NCI-H748 treated with DMSO at 0.1 percent for 48 hours (cell line): ENCODE measurements around the gene NOSTRIN.
"Not testable (repeated sequence)": the region's sequence is repeated elsewhere in the genome, so short reads cannot be mapped to it uniquely, and the experiment has no call there.

Experiments
- DNase-seq: peaks from one replicate; lab custom pipeline; 2025; lab: John Stamatoyannopoulos, UW

NOSTRIN gene, protein sequence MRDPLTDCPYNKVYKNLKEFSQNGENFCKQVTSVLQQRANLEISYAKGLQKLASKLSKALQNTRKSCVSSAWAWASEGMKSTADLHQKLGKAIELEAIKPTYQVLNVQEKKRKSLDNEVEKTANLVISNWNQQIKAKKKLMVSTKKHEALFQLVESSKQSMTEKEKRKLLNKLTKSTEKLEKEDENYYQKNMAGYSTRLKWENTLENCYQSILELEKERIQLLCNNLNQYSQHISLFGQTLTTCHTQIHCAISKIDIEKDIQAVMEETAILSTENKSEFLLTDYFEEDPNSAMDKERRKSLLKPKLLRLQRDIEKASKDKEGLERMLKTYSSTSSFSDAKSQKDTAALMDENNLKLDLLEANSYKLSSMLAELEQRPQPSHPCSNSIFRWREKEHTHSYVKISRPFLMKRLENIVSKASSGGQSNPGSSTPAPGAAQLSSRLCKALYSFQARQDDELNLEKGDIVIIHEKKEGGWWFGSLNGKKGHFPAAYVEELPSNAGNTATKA

GRCh38 chr2:168801961-168802858 lies at the start of gene NOSTRIN:
Gene NOSTRIN (plus strand): TSS chr2:168802637. CDS start chr2:168802647, 10 bp downstream.
- no peak for DNase-seq

DNA sequence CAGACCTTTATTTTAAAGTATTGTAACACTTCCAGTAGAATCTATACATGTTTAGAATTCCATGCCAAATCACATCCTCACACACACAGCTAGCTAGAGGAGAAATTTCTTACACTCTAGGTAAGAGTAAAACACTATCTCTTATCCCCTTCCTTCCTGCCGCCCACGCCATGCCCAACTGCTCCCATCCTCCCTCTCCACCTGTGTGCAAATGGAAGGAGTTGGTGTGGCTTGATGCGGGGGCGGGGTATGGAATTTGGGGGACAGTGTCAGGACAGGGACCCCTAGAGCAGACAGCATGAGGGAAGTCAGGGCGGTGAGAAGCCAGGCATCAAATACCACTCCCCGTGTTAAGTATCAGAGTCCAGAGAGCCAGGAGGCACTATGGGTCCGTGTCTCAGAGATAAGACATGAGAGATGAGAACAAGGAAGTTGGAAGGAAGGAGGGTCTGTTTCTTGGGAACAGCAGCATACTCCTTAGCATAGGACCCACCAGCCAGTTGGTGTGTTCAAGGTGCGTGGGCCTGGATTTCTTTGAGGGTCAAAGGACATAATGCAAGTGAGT lies 48.6 kb upstream of the NOSTRIN start:
- DNase-seq = no peak

- DNase-seq = no peak
These were observed 45.2 kb upstream of the NOSTRIN start for GRCh38 chr2:168757223-168757622.

- peak; percentile 14 for DNase-seq
These were observed 43.2 kb upstream of the NOSTRIN start for GRCh38 chr2:168758970-168759820.

DNA sequence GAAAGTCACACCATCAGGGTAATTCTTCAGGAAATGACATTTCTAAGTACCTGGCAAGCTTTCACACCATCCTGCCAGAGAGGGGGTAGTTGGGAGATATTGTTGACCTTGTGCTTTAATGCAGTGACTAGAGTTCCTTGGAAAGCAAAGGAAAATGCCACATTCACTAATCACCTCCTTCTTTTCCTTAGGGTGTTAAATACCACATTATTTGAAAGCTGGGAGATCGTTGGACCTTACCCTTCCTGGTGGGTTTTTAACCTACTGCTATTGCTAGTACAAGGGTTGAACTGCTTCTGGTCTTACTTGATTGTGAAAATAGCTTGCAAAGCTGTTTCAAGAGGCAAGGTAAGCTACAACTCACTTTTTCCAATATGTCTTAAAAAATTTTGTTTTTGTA lies 37.0 kb upstream of the NOSTRIN start:
- no peak for DNase-seq

DNA sequence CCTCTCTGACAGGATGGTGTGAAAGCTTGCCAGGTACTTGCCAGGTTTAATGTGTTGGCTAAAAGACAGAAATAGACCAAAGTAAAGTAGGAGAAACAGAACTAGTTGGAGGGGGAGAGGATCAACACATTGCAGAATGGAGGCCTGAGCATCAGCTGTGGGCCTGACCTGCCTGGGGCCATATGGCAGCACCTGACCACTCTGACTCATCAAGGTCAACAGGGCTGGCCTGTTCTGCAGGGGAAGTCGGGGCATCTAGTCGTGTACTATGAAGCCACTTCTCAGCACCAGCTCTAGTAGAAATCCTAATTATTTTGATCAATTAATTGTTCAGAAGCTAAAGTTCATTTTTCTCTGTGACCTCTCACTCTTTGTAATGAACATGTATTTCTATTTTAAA lies 35.8 kb upstream of the NOSTRIN start:
- DNase-seq = no peak

GRCh38 chr2:168767258-168767657 lies 35.2 kb upstream of the NOSTRIN start:
- no peak for DNase-seq

GRCh38 chr2:168768357-168768756 lies 34.1 kb upstream of the NOSTRIN start:
- DNase-seq = not testable (repeated sequence)

- DNase-seq = no peak
These were observed 31.6 kb upstream of the NOSTRIN start for GRCh38 chr2:168770796-168771195.

DNA sequence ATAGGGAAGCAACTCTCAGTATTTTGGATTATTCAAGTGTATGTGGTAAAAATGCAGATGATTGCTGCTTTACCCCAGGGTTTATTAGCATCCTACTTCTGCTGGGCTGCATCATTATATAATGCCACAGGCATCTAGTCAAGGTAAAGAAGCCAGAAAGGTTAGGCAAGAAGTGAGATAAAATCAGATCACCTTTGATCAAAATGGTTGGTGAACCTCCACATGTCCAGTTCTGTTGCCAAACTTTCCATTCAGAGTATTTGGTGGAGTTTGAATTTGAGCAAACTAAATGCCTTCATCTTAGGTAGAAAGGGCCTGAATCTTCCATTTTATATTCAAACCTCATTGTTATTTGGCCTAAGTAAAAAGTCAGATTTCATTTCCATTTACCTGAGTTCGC lies 29.7 kb upstream of the NOSTRIN start:
- no peak for DNase-seq

DNA sequence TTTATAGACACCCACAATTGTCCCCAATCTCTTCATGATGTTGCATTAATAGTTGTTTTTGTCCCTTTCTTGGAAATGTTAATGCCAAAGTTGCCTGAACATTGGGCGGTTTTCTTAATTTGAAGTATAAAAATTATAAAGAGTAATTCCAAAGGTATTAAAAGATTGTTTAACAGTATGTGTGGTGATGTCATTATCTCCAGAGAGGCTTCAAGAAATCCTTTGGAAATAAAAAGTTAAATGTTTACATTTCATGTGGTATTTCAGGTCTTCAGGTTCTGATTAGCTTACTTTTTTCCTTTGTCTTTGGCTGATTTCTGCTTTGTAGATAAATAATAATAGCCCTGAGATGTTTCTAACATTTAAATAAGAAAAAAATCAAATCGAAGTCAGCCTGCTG lies 29.3 kb upstream of the NOSTRIN start:
- no peak for DNase-seq

DNA sequence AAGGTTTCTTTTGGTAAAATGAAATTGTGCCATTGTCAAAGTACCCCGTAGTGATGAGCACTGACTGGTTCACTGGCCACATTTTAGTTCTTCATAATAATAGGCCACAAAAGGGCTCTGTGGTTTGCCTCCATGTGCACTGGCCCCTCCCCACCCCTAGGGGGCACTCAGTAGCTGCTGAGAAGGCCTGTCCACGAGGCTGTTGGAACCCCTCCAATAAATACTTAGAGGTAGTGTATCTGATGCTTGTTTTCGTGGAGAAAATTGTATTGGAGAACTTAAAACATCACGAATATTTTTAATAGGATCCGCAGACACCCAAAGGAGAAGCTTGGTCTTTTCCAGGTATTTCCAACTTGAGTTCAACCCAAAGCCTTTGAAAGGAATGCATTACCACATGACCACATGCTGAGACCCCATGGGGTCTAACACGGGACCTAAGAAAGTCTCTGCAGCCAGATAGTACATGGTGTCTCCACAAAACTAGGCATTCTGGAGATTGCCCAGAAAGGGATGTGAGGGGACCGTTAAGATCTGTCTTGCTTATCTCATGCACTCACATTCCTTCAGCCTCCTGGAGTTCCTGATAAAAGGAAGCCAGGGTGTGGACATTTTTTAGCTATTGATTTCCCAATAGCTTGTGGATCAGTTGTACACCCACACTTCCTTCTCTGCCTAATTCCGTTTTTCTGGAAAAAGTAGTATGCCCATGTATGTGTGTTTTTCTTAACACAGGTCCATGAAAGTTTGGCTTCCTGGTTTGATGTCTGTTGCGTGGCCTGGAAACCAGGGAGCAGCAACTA lies 28.5 kb upstream of the NOSTRIN start:
- peak; percentile 43 for DNase-seq

- no peak for DNase-seq
These were observed 26.6 kb upstream of the NOSTRIN start for GRCh38 chr2:168775837-168776236.

DNA sequence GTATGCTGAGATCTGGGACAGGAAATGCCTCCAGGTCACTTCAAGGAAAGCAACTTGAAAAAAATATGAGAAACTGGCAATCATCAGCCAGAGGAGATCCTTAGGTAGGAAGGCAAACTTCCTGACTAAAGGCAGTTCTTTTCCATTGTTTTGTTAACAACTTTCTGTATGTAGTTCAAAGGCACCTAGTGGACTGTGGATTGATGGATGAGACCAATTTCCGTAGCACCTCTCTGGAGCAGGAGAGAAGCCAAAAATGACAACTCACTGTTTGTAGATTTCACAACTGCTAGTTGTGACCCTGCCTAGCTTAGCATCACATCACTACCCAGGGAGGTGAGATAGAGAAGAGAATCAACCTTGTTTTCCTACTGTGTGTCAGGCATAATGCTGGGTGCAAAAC lies 21.8 kb upstream of the NOSTRIN start:
- no peak for DNase-seq

GRCh38 chr2:168781191-168781817 lies 21.1 kb upstream of the NOSTRIN start:
- DNase-seq = no peak

DNA sequence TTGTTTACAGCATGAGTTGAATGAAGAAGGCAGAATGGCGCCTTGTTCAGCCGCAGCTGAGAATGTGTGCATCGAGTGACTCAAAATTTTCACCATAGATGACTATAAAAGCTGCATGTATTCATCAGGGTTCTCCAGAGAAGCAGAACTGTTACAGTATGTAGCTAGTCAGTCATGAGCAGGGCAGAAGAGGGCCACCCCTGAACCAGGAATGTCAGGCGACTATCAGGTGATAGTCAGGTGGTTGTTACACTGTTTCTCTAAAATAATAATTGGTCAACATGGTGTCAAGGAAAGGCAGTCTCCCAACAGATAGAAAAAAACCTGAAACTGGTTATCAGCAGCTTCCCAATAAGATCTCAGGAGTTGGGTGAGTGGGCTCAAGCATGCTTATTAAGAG lies 20.2 kb upstream of the NOSTRIN start:
- no peak for DNase-seq

DNA sequence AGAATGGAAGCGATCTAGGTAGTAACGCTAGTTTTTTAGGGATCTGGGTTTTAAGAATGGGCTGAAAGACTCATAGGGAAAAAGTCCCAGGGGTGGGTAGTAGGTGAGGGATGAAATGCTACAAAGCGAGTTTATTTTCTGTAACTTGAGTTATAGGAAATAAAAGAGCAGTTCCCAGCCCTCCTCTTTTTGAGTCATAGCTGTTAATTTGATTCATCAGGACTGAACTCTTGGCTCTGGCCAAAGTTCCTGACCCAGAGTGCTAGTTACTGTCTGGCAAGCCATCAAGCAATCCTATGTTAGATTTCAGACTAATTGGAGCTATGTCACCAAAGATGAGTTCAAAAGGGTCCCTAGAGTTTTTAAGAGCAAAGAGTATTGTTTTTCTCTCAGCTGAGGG lies 17.4 kb upstream of the NOSTRIN start:
- no peak for DNase-seq

GRCh38 chr2:168787098-168787781 lies 15.2 kb upstream of the NOSTRIN start:
- no peak for DNase-seq

DNA sequence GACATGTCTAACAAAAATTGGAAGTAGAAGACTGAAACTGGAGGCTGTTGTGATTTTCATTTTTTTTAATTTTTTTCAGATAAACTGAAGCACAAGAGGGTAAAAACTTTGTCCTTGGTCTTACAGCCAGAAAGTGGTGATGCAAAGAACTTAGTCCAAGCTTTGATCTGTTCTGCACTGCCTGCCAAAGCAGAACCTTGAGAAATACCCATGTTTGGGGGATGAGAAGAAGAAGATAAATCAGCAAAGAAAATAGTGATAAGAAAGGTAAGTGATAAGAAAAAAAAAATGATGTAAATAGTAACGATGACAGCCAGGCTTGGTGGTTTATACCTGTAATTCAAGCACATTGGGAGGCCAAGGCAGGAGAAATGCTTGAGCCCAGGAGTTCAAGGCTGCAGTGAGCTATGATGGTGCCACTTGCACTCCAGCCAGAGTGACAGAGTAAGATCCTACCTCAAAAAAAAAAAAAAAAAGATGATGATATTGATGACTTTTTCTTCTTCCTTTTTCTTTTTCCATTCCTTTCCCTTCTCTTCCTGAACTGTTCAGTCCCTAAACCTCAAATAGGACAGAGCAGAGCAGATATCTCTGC lies 14.6 kb upstream of the NOSTRIN start:
- no peak for DNase-seq
